H1 (cell line): ENCODE results near the gene SLC25A12. TPM values are rescaled to one million over a fixed set of nuclear protein-coding genes. Genes with fewer than 3 reads are reported as not detected.

Experiments
- CBX8 ChIP-seq: fragments of 300-800, 300-1000 bp; sonication (generic); IDR thresholded peaks from 2 replicates; pipeline ENCODE4 v1.7.1; 2016; ENCODE audit warnings: low read depth, low read length, borderline replicate concordance
- CHD1 ChIP-seq: IDR thresholded peaks from 2 replicates; pipeline ENCODE4 v1.6.1; 2012; ENCODE audit warnings: low read depth, low read length, improper control_type of control experiment
- CHD7 ChIP-seq: fragments of 300-600 bp; sonication (generic); IDR thresholded peaks from 2 replicates; pipeline ENCODE4 v1.7.1; 2012; ENCODE audit warnings: low read length, moderate library complexity, mild to moderate bottlenecking, inconsistent platforms; ENCODE audit not compliant: insufficient replicate concordance
- SUZ12 ChIP-seq: fragments of 200-600 bp; sonication (generic); IDR thresholded peaks from 2 replicates; pipeline ENCODE4 v1.6.1; 2012; ENCODE audit warnings: mild to moderate bottlenecking, inconsistent platforms, low read length, moderate library complexity, mixed read lengths
- polyA plus RNA-seq, 7 experiments: library from polyadenylated mRNA; depleted of rRNA in 3 of 7; stranded (reverse) in 5 of 7; unstranded in 2 of 7; fragments of >200 nt in 5 of 7; fragments of 200-250 nt in 2 of 7; gene quantifications; 1 replicate in 5 of 7; 2 replicates in 1 of 7; 4 replicates in 1 of 7; pipeline versions ENCODE4 v1.2.1 to v1.2.3, GENCODE V29; 2011 to 2013; ENCODE audit warnings: missing spikeins in 2 of 7, mixed read lengths in 2 of 7
- total RNA-seq: library from RNA; stranded (reverse); fragmentation: NEBNext Ultra II Directional; extraction: Animal tissue kit (Norgen Biotek cat#: 25700); gene quantifications from 2 replicates; pipeline ENCODE4 v1.2.1, GENCODE V29; 2021

The SLC25A12 gene
- total and polyA plus RNA-seq, 2 of the 8 experiments (the other 6 are each of a cell fraction or from before 2014, with no cell fraction given): 7.7 to 10.2 TPM

DNA sequence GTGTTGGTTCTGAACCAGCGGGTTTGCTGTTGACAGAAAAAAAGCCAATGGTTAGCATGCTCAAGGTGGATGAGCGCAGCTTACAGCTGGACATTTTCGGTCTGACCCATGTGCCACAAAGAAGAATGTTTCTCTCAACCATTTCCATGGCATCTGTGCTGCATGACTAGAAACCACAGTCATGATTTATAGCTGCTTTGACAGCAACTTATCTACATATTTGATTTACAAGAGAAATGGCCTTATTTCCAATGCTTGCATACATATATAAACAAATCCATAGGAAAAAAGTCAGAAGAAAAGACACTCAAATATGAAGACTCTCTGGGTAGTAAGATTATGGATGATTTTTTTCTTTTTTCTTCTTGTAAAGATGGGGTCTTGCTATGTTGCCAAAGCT, 108.6 kb downstream of the SLC25A12 start (continued):
- TF ChIP-seq CHD7: no peak
- TF ChIP-seq SUZ12: no peak
- no peak for TF ChIP-seq CHD1
- no peak for TF ChIP-seq CBX8
